Measurements from ENCODE around the gene ZGPAT.

ZGPAT gene

GRCh38 chr20:63745424-63745805 lies 37.6 kb downstream of the ZGPAT start:
- no peak for DNase-seq (ENCODE audit: low read depth)

GRCh38 chr20:63745961-63746731 lies 38.3 kb downstream of the ZGPAT start:
- no peak for DNase-seq (ENCODE audit: low read depth)

- no peak for DNase-seq (ENCODE audit: low read depth)
These were observed 39.0 kb downstream of the ZGPAT start for GRCh38 chr20:63746751-63747315.

GRCh38 chr20:63747622-63748069 lies 39.8 kb downstream of the ZGPAT start:
- DNase-seq (ENCODE audit: low read depth): no peak

GRCh38 chr20:63748070-63748933 lies 40.5 kb downstream of the ZGPAT start:
- peak; percentile 23 for DNase-seq (ENCODE audit: low read depth)

- no peak for DNase-seq (ENCODE audit: low read depth)
These were observed 41.1 kb downstream of the ZGPAT start for GRCh38 chr20:63748934-63749270.

GRCh38 chr20:63749597-63750508 lies 42.0 kb downstream of the ZGPAT start:
- no peak for DNase-seq (ENCODE audit: low read depth)

- DNase-seq (ENCODE audit: low read depth): no peak
These were observed 43.1 kb downstream of the ZGPAT start for GRCh38 chr20:63750807-63751470.

- DNase-seq (ENCODE audit: low read depth): no peak
These were observed 43.8 kb downstream of the ZGPAT start for GRCh38 chr20:63751471-63752271.

- no peak for DNase-seq (ENCODE audit: low read depth)
These were observed 44.7 kb downstream of the ZGPAT start for GRCh38 chr20:63752411-63753101.

- DNase-seq (ENCODE audit: low read depth): no peak
These were observed 45.5 kb downstream of the ZGPAT start for GRCh38 chr20:63753381-63753780.

GRCh38 chr20:63754008-63754407 lies 46.2 kb downstream of the ZGPAT start:
- no peak for DNase-seq (ENCODE audit: low read depth)

GRCh38 chr20:63755933-63756647 lies 48.3 kb downstream of the ZGPAT start:
- no peak for DNase-seq (ENCODE audit: low read depth)

- no peak for DNase-seq (ENCODE audit: low read depth)
These were observed 48.8 kb downstream of the ZGPAT start for GRCh38 chr20:63756648-63756991.

- no peak for DNase-seq (ENCODE audit: low read depth)
These were observed 50.3 kb downstream of the ZGPAT start for GRCh38 chr20:63758152-63758551.

- peak; percentile 49 for DNase-seq (ENCODE audit: low read depth)
These were observed 51.6 kb downstream of the ZGPAT start for GRCh38 chr20:63759377-63759901.

GRCh38 chr20:63765082-63765873 lies 57.4 kb downstream of the ZGPAT start:
- peak; percentile 30 for DNase-seq (ENCODE audit: low read depth)

GRCh38 chr20:63765902-63766301 lies 58.1 kb downstream of the ZGPAT start:
- DNase-seq (ENCODE audit: low read depth): no peak
